Karpas-422 (cell line): Measurements from ENCODE around the gene SYNE1. TPM values are rescaled to one million over a fixed set of nuclear protein-coding genes. Genes with fewer than 3 reads are reported as not detected.

Source experiments
- DNase-seq: peaks from one replicate; pipeline ENCODE4 v3.0.0-alpha.2; 2015
- H2AFZ ChIP-seq: fragments of 200-600 bp; sonication (generic); 2 replicates; pipeline ENCODE4 v1.6.1; 2014; ENCODE audit warnings: antibody characterized with exemption, low read length, mixed read lengths
- H3K27ac ChIP-seq: fragments of 200-600 bp; sonication (generic); 2 replicates; pipeline ENCODE4 v1.5.1; 2014; ENCODE audit warnings: mild to moderate bottlenecking, low read length, moderate library complexity
- H3K27me3 ChIP-seq: fragments of 200-600 bp; sonication (generic); 2 replicates; pipeline ENCODE4 v1.6.1; 2014; ENCODE audit warnings: low read length, mixed read lengths
- H3K36me3 ChIP-seq: fragments of 200-600 bp; sonication (generic); 2 replicates; pipeline ENCODE4 v1.6.1; 2014; ENCODE audit warnings: low read length, mixed read lengths; ENCODE audit not compliant: insufficient read depth
- H3K4me1 ChIP-seq: fragments of 200-600 bp; sonication (generic); 2 replicates; pipeline ENCODE4 v1.6.1; 2014; ENCODE audit warnings: mild to moderate bottlenecking, low read length, mixed read lengths
- H3K4me2 ChIP-seq: fragments of 200-600 bp; sonication (generic); 2 replicates; pipeline ENCODE4 v1.6.1; 2014; ENCODE audit warnings: low read length, low read depth, mild to moderate bottlenecking; ENCODE audit not compliant: poor library complexity, severe bottlenecking
- H3K4me3 ChIP-seq: fragments of 200-600 bp; sonication (generic); 2 replicates; pipeline ENCODE4 v1.5.1; 2014; ENCODE audit warnings: mild to moderate bottlenecking, antibody characterized with exemption, low read length, mixed read lengths
- H3K79me2 ChIP-seq: fragments of 200-600 bp; sonication (generic); 2 replicates; pipeline ENCODE4 v1.6.1; 2014; ENCODE audit warnings: mild to moderate bottlenecking, low read length, mixed read lengths
- H3K9ac ChIP-seq: fragments of 200-600 bp; sonication (generic); 2 replicates; pipeline ENCODE4 v1.6.0; 2014; ENCODE audit warnings: low read length
- H3K9me2 ChIP-seq: fragments of 200-600 bp; sonication (generic), shearing (Covaris generic); replicated peaks from 2 replicates; pipeline ENCODE4 v1.6.0; 2014; ENCODE audit warnings: mild to moderate bottlenecking, low read length, moderate library complexity; ENCODE audit not compliant: insufficient read depth
- H3K9me3 ChIP-seq: fragments of 300-700, 200-600 bp; sonication (generic); 2 replicates; pipeline ENCODE4 v1.6.1; 2014; ENCODE audit warnings: low read length, mixed read lengths
- H4K20me1 ChIP-seq: fragments of 200-600 bp; sonication (generic); 2 replicates; pipeline ENCODE4 v1.6.1; 2014; ENCODE audit warnings: mild to moderate bottlenecking, antibody characterized with exemption, low read length, low read depth; ENCODE audit not compliant: insufficient read depth
- total RNA-seq: library from RNA; depleted of rRNA; stranded (reverse); fragments of >200 nt; shearing (Covaris generic); gene quantifications from 2 replicates; pipeline ENCODE4 v1.2.3, GENCODE V29; 2014; ENCODE audit warnings: low replicate concordance

The SYNE1 gene
- total RNA-seq, 1 experiment from 2014 or later, result 137 TPM

DNA sequence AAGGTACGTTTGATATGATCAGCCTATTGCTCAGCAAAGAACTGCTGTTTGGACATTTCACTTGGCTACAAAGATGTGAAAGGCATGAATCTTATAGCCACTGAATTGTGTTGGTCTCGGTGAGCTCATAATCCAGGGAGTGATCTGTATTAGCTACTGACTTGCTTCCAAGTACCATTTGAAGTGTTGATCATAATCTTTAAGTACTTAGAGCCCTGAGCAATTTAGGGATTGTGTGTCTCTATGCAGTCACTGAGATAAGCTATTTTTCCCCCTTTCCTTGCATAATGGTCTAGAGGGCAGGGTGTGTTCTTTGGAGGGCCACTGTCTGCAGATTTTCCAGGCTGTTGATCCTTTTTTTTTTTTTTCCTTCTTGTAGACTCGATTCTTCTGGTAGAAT, 436.0 kb downstream of the SYNE1 start:
- Histone ChIP-seq H3K27ac (no peak overlapping the region), H2AFZ (no peak overlapping the region), H3K4me1 (peaks cover 12% of the 10 kb centered on the region), H3K27me3 (no peaks in the 10 kb centered on the region), H3K79me2 (no peaks in the 10 kb centered on the region), H3K9me2 (no peaks in the 10 kb centered on the region), H3K9me3 (no peaks in the 10 kb centered on the region; the same call in 1 of the 2 replicates), H4K20me1 (no peaks in the 10 kb centered on the region), H3K4me2 (no peak overlapping the region), H3K36me3 (peaks cover 79% of the 10 kb centered on the region), H3K9ac (no peak overlapping the region), H3K4me3 (no peak overlapping the region)
- no peak for DNase-seq

DNA sequence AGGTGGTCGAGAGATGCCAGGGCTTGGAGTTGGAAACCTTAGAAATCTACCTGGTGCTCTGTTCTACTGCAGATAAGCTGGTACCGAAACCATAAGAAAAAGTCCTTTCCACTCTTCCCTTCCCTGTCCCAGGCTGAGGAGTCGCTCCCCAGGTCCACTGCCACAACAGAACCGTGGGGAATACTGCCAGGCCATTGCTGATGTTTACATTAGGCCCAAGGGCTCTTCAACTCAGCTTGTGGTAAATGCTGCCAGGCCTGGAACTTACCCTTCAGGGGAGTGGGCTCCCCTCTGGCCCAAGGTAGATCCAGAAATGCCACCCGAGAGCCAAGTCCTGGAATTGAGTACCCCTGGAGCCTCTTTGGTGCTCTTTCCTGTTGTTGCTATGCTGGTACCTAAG, 441.3 kb downstream of the SYNE1 start:
- Histone ChIP-seq H3K9me2 (no peaks in the 10 kb centered on the region), H3K36me3 (peaks cover 58% of the 10 kb centered on the region), H2AFZ (no peak overlapping the region), H3K79me2 (no peaks in the 10 kb centered on the region), H3K9ac (no peak overlapping the region), H3K27ac (no peak overlapping the region), H3K27me3 (no peaks in the 10 kb centered on the region), H3K9me3 (no peaks in the 10 kb centered on the region; the same call in 1 of the 2 replicates), H3K4me3 (no peak overlapping the region), H3K4me2 (no peak overlapping the region), H4K20me1 (no peaks in the 10 kb centered on the region), H3K4me1 (no peaks in the 10 kb centered on the region)
- DNase-seq, result no peak

DNA sequence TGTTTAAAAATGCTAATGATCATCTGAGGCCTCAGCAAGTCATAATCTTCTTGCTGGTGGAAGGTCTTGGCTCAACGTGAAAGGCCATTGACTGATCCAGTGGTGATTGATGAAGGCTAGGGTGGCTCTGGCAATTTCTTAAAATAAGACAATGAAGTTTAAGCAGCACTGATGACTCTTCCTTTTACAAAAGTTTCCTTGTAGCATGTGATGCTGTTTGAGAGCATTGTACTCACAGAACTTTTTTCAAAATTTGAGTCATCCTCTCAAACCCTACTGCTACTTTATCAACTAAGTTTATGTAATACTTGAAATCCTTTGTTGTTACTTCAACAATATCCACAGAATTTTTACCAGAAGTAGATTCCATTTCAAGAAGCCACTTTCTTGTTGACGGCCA, 447.4 kb downstream of the SYNE1 start:
- no peaks in the 10 kb centered on the region for H3K27me3 ChIP-seq
- H3K9ac ChIP-seq, result no peak overlapping the region
- peaks cover 14% of the 10 kb centered on the region for H3K4me1 ChIP-seq
- no peaks in the 10 kb centered on the region for H4K20me1 ChIP-seq
- no peak for DNase-seq
- H3K9me2 ChIP-seq, result no peaks in the 10 kb centered on the region
- no peak overlapping the region for H2AFZ ChIP-seq
- no peak overlapping the region for H3K4me2 ChIP-seq
- no peak overlapping the region for H3K27ac ChIP-seq
- H3K9me3 ChIP-seq, result no peaks in the 10 kb centered on the region
- peaks cover 12% of the 10 kb centered on the region; the same call in 1 of the 2 replicates for H3K36me3 ChIP-seq
- no peak overlapping the region for H3K4me3 ChIP-seq
- peaks cover 11% of the 10 kb centered on the region for H3K79me2 ChIP-seq

DNA sequence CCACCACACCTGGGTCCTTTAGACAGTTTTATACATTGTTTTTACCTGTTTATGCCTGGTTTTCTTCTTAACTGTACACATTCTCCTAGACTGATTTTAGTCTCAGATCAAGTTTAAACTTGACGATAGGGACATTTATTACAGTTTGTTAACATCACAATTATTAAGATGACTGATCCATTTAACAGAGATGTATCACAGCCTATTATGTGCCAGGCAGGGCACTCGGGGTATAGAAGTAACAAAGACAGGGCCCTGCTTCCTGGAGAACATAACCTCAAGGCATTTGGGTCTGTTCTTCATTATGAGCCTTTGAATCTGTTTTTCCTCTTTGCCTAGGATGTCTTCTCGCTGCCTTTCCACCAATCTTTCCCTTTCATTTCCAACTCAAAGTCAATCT, 449.2 kb downstream of the SYNE1 start:
- Histone ChIP-seq H3K27me3 (no peaks in the 10 kb centered on the region), H3K9me2 (no peaks in the 10 kb centered on the region), H3K27ac (no peak overlapping the region), H3K79me2 (peaks cover 19% of the 10 kb centered on the region), H3K9me3 (no peaks in the 10 kb centered on the region), H3K4me3 (no peak overlapping the region), H3K4me2 (no peak overlapping the region), H3K4me1 (peaks cover 16% of the 10 kb centered on the region), H2AFZ (no peak overlapping the region), H4K20me1 (no peaks in the 10 kb centered on the region), H3K36me3 (peaks cover 12% of the 10 kb centered on the region; the same call in 1 of the 2 replicates), H3K9ac (no peak overlapping the region)
- DNase-seq, result no peak

DNA sequence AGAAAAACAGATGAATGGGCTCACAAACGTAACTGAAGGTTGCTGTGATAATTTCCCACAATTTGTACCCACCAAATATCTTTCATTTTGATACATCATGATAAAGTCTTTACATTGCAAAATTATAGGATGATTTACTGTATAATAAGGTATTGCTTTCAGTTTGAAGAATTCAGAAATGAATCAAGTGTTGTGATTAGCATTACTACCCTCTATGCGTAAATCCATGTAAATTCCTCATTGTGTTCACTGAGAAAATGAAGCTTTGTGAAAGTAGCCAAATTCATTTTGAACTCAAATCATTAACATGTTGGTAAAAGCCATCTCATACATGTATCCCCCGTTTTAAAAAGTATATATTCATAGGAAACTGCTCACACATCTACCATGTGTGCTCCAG, 450.3 kb downstream of the SYNE1 start:
- Histone ChIP-seq H3K27me3 (no peaks in the 10 kb centered on the region), H3K4me2 (no peak overlapping the region), H3K9me3 (no peaks in the 10 kb centered on the region), H3K4me3 (no peak overlapping the region), H3K9me2 (no peaks in the 10 kb centered on the region), H4K20me1 (no peaks in the 10 kb centered on the region), H3K9ac (no peak overlapping the region), H3K36me3 (peaks cover 19% of the 10 kb centered on the region; the same call in 1 of the 2 replicates), H2AFZ (no peak overlapping the region), H3K4me1 (peaks cover 16% of the 10 kb centered on the region), H3K27ac (no peak overlapping the region), H3K79me2 (peaks cover 20% of the 10 kb centered on the region)
- DNase-seq, result no peak

DNA sequence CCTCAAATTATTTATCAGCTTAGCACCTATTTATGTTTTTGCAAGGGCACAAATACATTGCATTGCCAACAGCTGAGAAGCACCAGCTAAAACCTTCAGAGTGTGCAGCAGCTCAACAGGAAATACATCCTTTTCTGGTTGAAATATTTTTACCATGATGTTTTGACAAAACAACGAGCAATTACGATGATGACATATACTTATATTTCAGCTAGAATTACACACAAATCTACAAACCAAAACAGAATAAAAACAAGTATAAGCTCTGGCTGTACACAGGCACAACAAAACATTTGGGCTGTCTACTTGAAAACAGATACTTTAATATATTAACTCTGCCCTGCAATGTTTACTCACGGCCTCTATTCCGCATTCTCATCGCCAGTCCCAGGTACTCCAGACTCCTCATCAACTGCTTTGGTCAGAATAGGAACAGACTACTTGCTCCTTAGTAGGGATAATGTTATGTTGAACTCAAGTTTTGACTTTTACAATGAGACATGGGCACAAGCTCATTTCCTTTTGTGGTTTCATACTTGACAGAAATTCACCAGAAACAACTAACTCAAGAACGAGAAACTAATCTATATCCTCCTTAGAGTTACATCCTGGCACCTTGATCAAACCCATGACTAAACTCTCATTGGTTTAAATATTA, 452.1 kb downstream of the SYNE1 start:
- H3K9me2 ChIP-seq, result no peaks in the 10 kb centered on the region
- H3K36me3 ChIP-seq, result peaks cover 29% of the 10 kb centered on the region; the same call in 1 of the 2 replicates
- peak overlapping the region; percentile 48 for H3K4me2 ChIP-seq
- DNase-seq, result no peak
- peak overlapping the region; percentile 43 for H3K27ac ChIP-seq
- no peak overlapping the region for H2AFZ ChIP-seq
- no peak overlapping the region for H3K4me3 ChIP-seq
- no peaks in the 10 kb centered on the region for H4K20me1 ChIP-seq
- peaks cover 16% of the 10 kb centered on the region for H3K4me1 ChIP-seq
- no peaks in the 10 kb centered on the region for H3K27me3 ChIP-seq
- 0 out of 2 replicates have a peak overlapping the region, but pooled peaks have one; percentile 10 for H3K9ac ChIP-seq
- no peaks in the 10 kb centered on the region for H3K9me3 ChIP-seq
- H3K79me2 ChIP-seq, result peaks cover 23% of the 10 kb centered on the region

DNA sequence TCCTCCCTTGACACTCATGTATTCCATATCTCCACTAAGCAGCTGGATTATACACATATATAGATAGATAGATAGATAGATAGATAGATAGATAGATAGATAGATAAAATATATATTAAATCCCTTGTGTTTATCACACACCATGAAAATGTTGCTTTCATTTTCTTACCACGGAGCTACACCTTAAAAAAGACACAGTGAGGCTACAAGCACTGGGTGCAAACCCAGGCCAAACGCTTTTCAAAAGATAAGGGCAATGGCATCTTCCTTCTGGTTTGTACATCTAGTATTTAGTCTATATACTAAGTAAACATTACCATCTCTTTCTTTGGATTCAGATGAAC, 452.6 kb downstream of the SYNE1 start:
- peaks cover 16% of the 10 kb centered on the region for H3K4me1 ChIP-seq
- H3K4me2 ChIP-seq, result peak overlapping the region; percentile 48
- H3K27me3 ChIP-seq, result no peaks in the 10 kb centered on the region
- no peaks in the 10 kb centered on the region for H4K20me1 ChIP-seq
- no peak for DNase-seq
- no peaks in the 10 kb centered on the region for H3K9me2 ChIP-seq
- no peaks in the 10 kb centered on the region for H3K9me3 ChIP-seq
- H3K9ac ChIP-seq, result 0 out of 2 replicates have a peak overlapping the region, but pooled peaks have one; percentile 10
- peaks cover 23% of the 10 kb centered on the region for H3K79me2 ChIP-seq
- peak overlapping the region; percentile 43 for H3K27ac ChIP-seq
- no peak overlapping the region for H2AFZ ChIP-seq
- H3K4me3 ChIP-seq, result no peak overlapping the region
- peaks cover 26% of the 10 kb centered on the region; the same call in 1 of the 2 replicates for H3K36me3 ChIP-seq

DNA sequence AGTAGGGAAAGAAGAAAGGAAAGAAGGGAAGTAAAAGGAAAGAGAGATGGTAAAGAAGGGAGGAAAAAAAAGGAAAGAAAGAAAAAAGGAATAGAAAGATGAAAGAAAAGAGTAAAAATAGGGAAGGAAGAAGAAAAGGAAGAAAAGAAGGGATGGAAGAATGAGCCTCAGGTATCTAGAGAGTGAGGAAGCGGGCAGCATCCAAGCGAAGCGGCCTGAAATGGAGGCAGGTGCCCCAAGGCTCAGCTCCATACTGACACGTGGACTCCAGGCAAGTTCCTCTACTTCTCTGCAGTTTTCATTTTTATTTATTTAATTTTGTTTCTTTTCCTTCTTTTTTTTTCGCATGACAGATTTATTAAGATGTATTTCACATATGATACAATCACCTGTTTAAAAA, 456.6 kb downstream of the SYNE1 start:
- Histone ChIP-seq H2AFZ (no peak overlapping the region), H3K4me2 (no peak overlapping the region), H3K9ac (no peak overlapping the region), H4K20me1 (no peaks in the 10 kb centered on the region), H3K79me2 (peaks cover 18% of the 10 kb centered on the region), H3K4me1 (peaks cover 11% of the 10 kb centered on the region), H3K4me3 (no peak overlapping the region), H3K9me3 (no peaks in the 10 kb centered on the region), H3K27me3 (no peaks in the 10 kb centered on the region), H3K36me3 (peaks cover 37% of the 10 kb centered on the region; the same call in 1 of the 2 replicates), H3K9me2 (no peaks in the 10 kb centered on the region), H3K27ac (no peak overlapping the region)
- no peak for DNase-seq
